Suprapubic skin (tissue), 3 donors: Measurements from ENCODE around the gene TCEAL3.

ENCODE experiments used
- CTCF ChIP-seq, 2 donors: fragments of 200-600 bp in 1 of 2; fragments of 450-650 bp in 1 of 2; sonication (generic) in 1 of 2; IDR thresholded peaks; one replicate each; pipeline ENCODE4 v1.5.1; 2016 to 2019; ENCODE audit warnings: antibody characterized with exemption in 2 of 2, mild to moderate bottlenecking in 1 of 2, moderate library complexity in 1 of 2
- EP300 ChIP-seq: sonication (generic); formaldehyde crosslinking; IDR thresholded peaks from one replicate; pipeline ENCODE4 v1.6.1; 2017; ENCODE audit warnings: antibody characterized with exemption
- POLR2A ChIP-seq, 2 donors: fragments of 450-650 bp; IDR thresholded peaks; one replicate each; pipeline ENCODE4 v1.6.1; 2017; ENCODE audit warnings: antibody characterized with exemption in 2 of 2, mild to moderate bottlenecking in 2 of 2, moderate library complexity in 2 of 2

GRCh38 chrX:103571726-103572125, 36.0 kb upstream of the TCEAL3 start:
- TF ChIP-seq CTCF (IDR thresholded peaks at IDR 0.05) (no peak), POLR2A (IDR thresholded peaks at IDR 0.05) (no peak), EP300 (no peak)
